Measurements from ENCODE around the gene CYP17A1. TPM values are rescaled to one million over a fixed set of nuclear protein-coding genes. Genes with fewer than 3 reads are reported as not detected.
"Not testable (repeated sequence)": the region's sequence is repeated elsewhere in the genome, so short reads cannot be mapped to it uniquely, and the experiment has no call there.

CYP17A1 gene
- polyA plus RNA-seq, 4 donors: 0.10 to 13.4 (median 2.6) TPM

GRCh38 chr10:102868911-102869257 is 31.7 kb upstream of the CYP17A1 start:
- DNase-seq: no peak
- H3K4me3 ChIP-seq (ENCODE audit: low read depth in 1 of 3, low read length in 3 of 3): peak overlapping the region in 2 of 3 donors; percentile 42 to 75

GRCh38 chr10:102865620-102866019 is 28.4 kb upstream of the CYP17A1 start:
- FAIRE-seq: no peak
- no peaks in the 10 kb centered on the region for H3K9me3 ChIP-seq (ENCODE audit: control insufficient read depth in 2 of 2, insufficient read depth in 1 of 2, low read depth in 1 of 2, low read length in 1 of 2)

More at GRCh38 chr10:102868911-102869257, 31.7 kb upstream of the CYP17A1 start:
- peaks cover 0 to 2% (median 0%) of the 10 kb centered on the region in 3 donors for H3K36me3 ChIP-seq (ENCODE audit: control insufficient read depth in 3 of 3, insufficient read depth in 2 of 3, low read depth in 1 of 3, low read length in 3 of 3)
- no peaks in the 10 kb centered on the region for H3K9me3 ChIP-seq (ENCODE audit: control insufficient read depth in 2 of 2, insufficient read depth in 1 of 2, low read depth in 1 of 2, low read length in 1 of 2)
- peak overlapping the region in 1 of 3 donors; percentile 71 for H3K27ac ChIP-seq (ENCODE audit: low read depth in 1 of 3, low read length in 2 of 3)
- 26 to 38% (median 28%) methylated on average over 5 of the region's 5 CpGs for WGBS, 3 donors
- peaks cover 0 to 10% (median 0%) of the 10 kb centered on the region in 3 donors for H3K4me1 ChIP-seq (ENCODE audit: control insufficient read depth in 3 of 3, insufficient read depth in 2 of 3, low read depth in 1 of 3, low read length in 2 of 3)
- FAIRE-seq: no peak
- no peaks in the 10 kb centered on the region for H3K27me3 ChIP-seq (ENCODE audit: control insufficient read depth in 3 of 3, insufficient read depth in 3 of 3, low read length in 3 of 3)

GRCh38 chr10:102863660-102864059 is 26.4 kb upstream of the CYP17A1 start:
- FAIRE-seq (no peak), DNase-seq (no peak)
- Histone ChIP-seq H3K9me3 (ENCODE audit: control insufficient read depth in 2 of 2, insufficient read depth in 1 of 2, low read depth in 1 of 2, low read length in 1 of 2) (no peaks in the 10 kb centered on the region), H3K27ac (ENCODE audit: low read depth in 1 of 3, low read length in 2 of 3) (no peak overlapping the region), H3K4me1 (ENCODE audit: control insufficient read depth in 3 of 3, insufficient read depth in 2 of 3, low read depth in 1 of 3, low read length in 2 of 3) (no peaks in the 10 kb centered on the region), H3K4me3 (ENCODE audit: low read depth in 1 of 3, low read length in 3 of 3) (no peak overlapping the region), H3K27me3 (ENCODE audit: control insufficient read depth in 3 of 3, insufficient read depth in 3 of 3, low read length in 3 of 3) (no peaks in the 10 kb centered on the region), H3K36me3 (ENCODE audit: control insufficient read depth in 3 of 3, insufficient read depth in 2 of 3, low read depth in 1 of 3, low read length in 3 of 3) (peaks cover 2 to 15% (median 4%) of the 10 kb centered on the region in 3 donors)
- WGBS, 3 donors: 64 to 68% (median 65%) methylated on average over 2 of the region's 2 CpGs

More at GRCh38 chr10:102865620-102866019, 28.4 kb upstream of the CYP17A1 start:
- H3K4me1 ChIP-seq (ENCODE audit: control insufficient read depth in 3 of 3, insufficient read depth in 2 of 3, low read depth in 1 of 3, low read length in 2 of 3): peaks cover 0 to 9% (median 0%) of the 10 kb centered on the region in 3 donors
- no peak overlapping the region for H3K27ac ChIP-seq (ENCODE audit: low read depth in 1 of 3, low read length in 2 of 3)
- H3K27me3 ChIP-seq (ENCODE audit: control insufficient read depth in 3 of 3, insufficient read depth in 3 of 3, low read length in 3 of 3): no peaks in the 10 kb centered on the region
- H3K36me3 ChIP-seq (ENCODE audit: control insufficient read depth in 3 of 3, insufficient read depth in 2 of 3, low read depth in 1 of 3, low read length in 3 of 3): peaks cover 2 to 13% (median 4%) of the 10 kb centered on the region in 3 donors
- no peak overlapping the region for H3K4me3 ChIP-seq (ENCODE audit: low read depth in 1 of 3, low read length in 3 of 3)
- DNase-seq: no peak
- 92 to 97% (median 95%) methylated on average over 3 of the region's 3 CpGs for WGBS, 3 donors

- no peaks in the 10 kb centered on the region for H3K27me3 ChIP-seq (ENCODE audit: control insufficient read depth in 3 of 3, insufficient read depth in 3 of 3, low read length in 3 of 3)
- H3K27ac ChIP-seq (ENCODE audit: low read depth in 1 of 3, low read length in 2 of 3): no peak overlapping the region
- H3K9me3 ChIP-seq (ENCODE audit: control insufficient read depth in 2 of 2, insufficient read depth in 1 of 2, low read depth in 1 of 2, low read length in 1 of 2): no peaks in the 10 kb centered on the region
- DNase-seq: no peak
- H3K4me3 ChIP-seq (ENCODE audit: low read depth in 1 of 3, low read length in 3 of 3): no peak overlapping the region
- H3K36me3 ChIP-seq (ENCODE audit: control insufficient read depth in 3 of 3, insufficient read depth in 2 of 3, low read depth in 1 of 3, low read length in 3 of 3): peaks cover 2 to 13% (median 4%) of the 10 kb centered on the region in 3 donors
- no peak for FAIRE-seq
- H3K4me1 ChIP-seq (ENCODE audit: control insufficient read depth in 3 of 3, insufficient read depth in 2 of 3, low read depth in 1 of 3, low read length in 2 of 3): no peaks in the 10 kb centered on the region
- WGBS, 3 donors: 82 to 89% (median 84%) methylated on average over 2 of the region's 2 CpGs
Measured at GRCh38 chr10:102859911-102860310, 22.7 kb upstream of the CYP17A1 start.

- H3K27me3 ChIP-seq (ENCODE audit: control insufficient read depth in 3 of 3, insufficient read depth in 3 of 3, low read length in 3 of 3): no peaks in the 10 kb centered on the region
- no peaks in the 10 kb centered on the region for H3K9me3 ChIP-seq (ENCODE audit: control insufficient read depth in 2 of 2, insufficient read depth in 1 of 2, low read depth in 1 of 2, low read length in 1 of 2)
- H3K4me3 ChIP-seq (ENCODE audit: low read depth in 1 of 3, low read length in 3 of 3): no peak overlapping the region
- FAIRE-seq (no peak), DNase-seq (no peak)
- H3K36me3 ChIP-seq (ENCODE audit: control insufficient read depth in 3 of 3, insufficient read depth in 2 of 3, low read depth in 1 of 3, low read length in 3 of 3): peaks cover 0 to 7% (median 1%) of the 10 kb centered on the region in 3 donors
- peaks cover 0 to 4% (median 0%) of the 10 kb centered on the region in 3 donors for H3K4me1 ChIP-seq (ENCODE audit: control insufficient read depth in 3 of 3, insufficient read depth in 2 of 3, low read depth in 1 of 3, low read length in 2 of 3)
- 85 to 89% (median 88%) methylated on average over 3 of the region's 3 CpGs for WGBS, 3 donors
- H3K27ac ChIP-seq (ENCODE audit: low read depth in 1 of 3, low read length in 2 of 3): no peak overlapping the region
Measured at GRCh38 chr10:102856758-102857424, 19.7 kb upstream of the CYP17A1 start.

- not testable (repeated sequence) for H3K4me1 ChIP-seq (ENCODE audit: control insufficient read depth in 3 of 3, insufficient read depth in 2 of 3, low read depth in 1 of 3, low read length in 2 of 3); H3K4me3 ChIP-seq (ENCODE audit: low read depth in 1 of 3, low read length in 3 of 3); FAIRE-seq; H3K27me3 ChIP-seq (ENCODE audit: control insufficient read depth in 3 of 3, insufficient read depth in 3 of 3, low read length in 3 of 3); H3K9me3 ChIP-seq (ENCODE audit: control insufficient read depth in 2 of 2, insufficient read depth in 1 of 2, low read depth in 1 of 2, low read length in 1 of 2); H3K36me3 ChIP-seq (ENCODE audit: control insufficient read depth in 3 of 3, insufficient read depth in 2 of 3, low read depth in 1 of 3, low read length in 3 of 3); DNase-seq; H3K27ac ChIP-seq (ENCODE audit: low read depth in 1 of 3, low read length in 2 of 3)
- WGBS, 3 donors: 67 to 83% (median 78%) methylated on average over 10 to 11 of the region's 11 CpGs
Measured at GRCh38 chr10:102855731-102856436, 18.7 kb upstream of the CYP17A1 start.

- H3K9me3 ChIP-seq (ENCODE audit: control insufficient read depth in 2 of 2, insufficient read depth in 1 of 2, low read depth in 1 of 2, low read length in 1 of 2); H3K27me3 ChIP-seq (ENCODE audit: control insufficient read depth in 3 of 3, insufficient read depth in 3 of 3, low read length in 3 of 3); FAIRE-seq; H3K4me1 ChIP-seq (ENCODE audit: control insufficient read depth in 3 of 3, insufficient read depth in 2 of 3, low read depth in 1 of 3, low read length in 2 of 3); H3K36me3 ChIP-seq (ENCODE audit: control insufficient read depth in 3 of 3, insufficient read depth in 2 of 3, low read depth in 1 of 3, low read length in 3 of 3); DNase-seq; H3K4me3 ChIP-seq (ENCODE audit: low read depth in 1 of 3, low read length in 3 of 3); H3K27ac ChIP-seq (ENCODE audit: low read depth in 1 of 3, low read length in 2 of 3): not testable (repeated sequence)
- WGBS, 3 donors: 79 to 93% (median 87%) methylated on average over 7 of the region's 7 CpGs
Measured at GRCh38 chr10:102853237-102853636, 16.0 kb upstream of the CYP17A1 start.

GRCh38 chr10:102850025-102850518 is 12.9 kb upstream of the CYP17A1 start:
- peaks cover 0 to 4% (median 0%) of the 10 kb centered on the region in 3 donors for H3K4me1 ChIP-seq (ENCODE audit: control insufficient read depth in 3 of 3, insufficient read depth in 2 of 3, low read depth in 1 of 3, low read length in 2 of 3)
- peaks cover 0 to 3% of the 10 kb centered on the region in 2 donors for H3K9me3 ChIP-seq (ENCODE audit: control insufficient read depth in 2 of 2, insufficient read depth in 1 of 2, low read depth in 1 of 2, low read length in 1 of 2)
- DNase-seq: no peak
- H3K4me3 ChIP-seq (ENCODE audit: low read depth in 1 of 3, low read length in 3 of 3): no peak overlapping the region
- no peak overlapping the region for H3K27ac ChIP-seq (ENCODE audit: low read depth in 1 of 3, low read length in 2 of 3)
- no peaks in the 10 kb centered on the region for H3K36me3 ChIP-seq (ENCODE audit: control insufficient read depth in 3 of 3, insufficient read depth in 2 of 3, low read depth in 1 of 3, low read length in 3 of 3)
- WGBS, 3 donors: 78 to 80% (median 78%) methylated on average over 9 of the region's 9 CpGs
- no peak for FAIRE-seq
- no peaks in the 10 kb centered on the region for H3K27me3 ChIP-seq (ENCODE audit: control insufficient read depth in 3 of 3, insufficient read depth in 3 of 3, low read length in 3 of 3)
